Stomach smooth muscle (tissue), 2 donors: ENCODE results near the gene SMIM36.

Experiments used
- H3K27ac ChIP-seq: one replicate; pipeline ENCODE4 v1.7.0; 2013; ENCODE audit warnings: mild to moderate bottlenecking, low read length, inconsistent platforms
- H3K27me3 ChIP-seq, 2 donors: one replicate each; pipeline ENCODE4 v1.7.0; 2013; ENCODE audit warnings: low read length in 2 of 2; ENCODE audit not compliant: insufficient read depth in 2 of 2, control insufficient read depth in 1 of 2
- H3K36me3 ChIP-seq, 2 donors: one replicate each; pipeline ENCODE4 v1.7.0; 2013; ENCODE audit warnings: low read length in 2 of 2; ENCODE audit not compliant: control insufficient read depth in 2 of 2, insufficient read depth in 2 of 2
- H3K4me1 ChIP-seq: one replicate; pipeline ENCODE4 v1.7.0; 2013; ENCODE audit warnings: low read length; ENCODE audit not compliant: control insufficient read depth, insufficient read depth
- H3K4me3 ChIP-seq, 2 donors: one replicate each; pipeline ENCODE4 v1.7.0; 2013; ENCODE audit warnings: low read length in 2 of 2
- H3K9ac ChIP-seq, 2 donors: one replicate each; pipeline ENCODE4 v1.7.0; 2013; ENCODE audit warnings: low read length in 2 of 2, mild to moderate bottlenecking in 1 of 2
- H3K9me3 ChIP-seq, 2 donors: one replicate each; pipeline ENCODE4 v1.7.0; 2013; ENCODE audit warnings: low read length in 2 of 2; ENCODE audit not compliant: control insufficient read depth in 2 of 2
- donor health status: healthy.
- donor health status: Pancreatic carcinoma.

The SMIM36 gene

DNA sequence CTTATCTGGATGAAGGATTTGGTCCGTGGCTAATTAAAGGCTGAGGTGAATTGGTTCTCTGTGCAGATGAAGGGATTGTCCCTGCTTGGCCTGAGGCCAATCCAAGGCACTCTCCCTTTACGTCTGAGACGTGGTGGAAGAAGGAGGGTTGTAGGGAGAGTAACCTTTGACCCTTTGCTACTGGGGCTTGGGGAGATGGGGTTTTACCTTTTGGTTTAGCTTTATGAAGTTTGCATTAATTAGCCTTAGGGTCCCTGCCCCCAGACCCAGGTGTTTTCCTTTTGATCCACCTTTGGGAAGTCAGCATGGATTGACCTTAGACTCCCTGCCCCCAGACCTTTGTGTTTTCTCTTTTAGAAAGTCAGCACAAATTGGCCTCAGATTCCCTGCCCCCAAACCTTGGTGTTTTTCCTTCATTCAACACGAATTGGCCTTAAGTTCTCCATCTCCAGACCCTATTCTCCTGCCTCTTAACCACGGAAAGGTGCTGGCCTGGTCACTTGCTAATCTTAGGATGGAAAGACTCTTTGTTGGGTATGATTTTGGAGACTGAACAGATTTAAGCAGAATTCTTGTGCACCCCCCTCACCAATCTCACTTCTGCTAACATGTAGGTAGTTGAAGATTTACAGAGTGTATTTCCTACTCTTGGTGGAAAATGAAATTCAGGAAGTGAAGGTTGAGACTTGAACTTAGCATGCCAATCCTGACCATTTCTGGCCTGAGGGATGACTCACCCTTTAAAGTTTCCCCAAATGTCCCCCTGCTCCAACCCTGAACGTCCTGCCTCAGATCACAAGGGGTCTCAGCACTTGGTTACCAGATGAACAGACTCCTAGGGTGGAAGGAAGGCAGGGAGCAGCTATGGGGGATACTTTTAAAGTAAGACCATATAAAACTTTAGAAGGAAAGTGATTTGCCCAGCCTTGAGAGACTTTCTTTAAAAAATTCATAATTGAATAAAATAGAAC, 66.5 kb downstream of the SMIM36 start:
- H3K4me3 ChIP-seq, result peak overlapping the region in 1 of 2 donors; percentile 22
- peaks cover 41% of the 10 kb centered on the region for H3K4me1 ChIP-seq
- H3K36me3 ChIP-seq, result no peaks in the 10 kb centered on the region
- peak overlapping the region; percentile 95 for H3K27ac ChIP-seq
- H3K27me3 ChIP-seq, result no peaks in the 10 kb centered on the region
- H3K9me3 ChIP-seq, result no peaks in the 10 kb centered on the region
- H3K9ac ChIP-seq, result peak overlapping the region; percentile 29 to 36

GRCh38 chr17:55443904-55444303, 67.3 kb downstream of the SMIM36 start:
- H3K27me3 ChIP-seq, result no peaks in the 10 kb centered on the region
- peaks cover 41% of the 10 kb centered on the region for H3K4me1 ChIP-seq
- no peak overlapping the region for H3K4me3 ChIP-seq
- no peaks in the 10 kb centered on the region for H3K36me3 ChIP-seq
- H3K9me3 ChIP-seq, result no peaks in the 10 kb centered on the region
- peak overlapping the region; percentile 95 for H3K27ac ChIP-seq
- peak overlapping the region in 1 of 2 donors; percentile 18 for H3K9ac ChIP-seq

DNA sequence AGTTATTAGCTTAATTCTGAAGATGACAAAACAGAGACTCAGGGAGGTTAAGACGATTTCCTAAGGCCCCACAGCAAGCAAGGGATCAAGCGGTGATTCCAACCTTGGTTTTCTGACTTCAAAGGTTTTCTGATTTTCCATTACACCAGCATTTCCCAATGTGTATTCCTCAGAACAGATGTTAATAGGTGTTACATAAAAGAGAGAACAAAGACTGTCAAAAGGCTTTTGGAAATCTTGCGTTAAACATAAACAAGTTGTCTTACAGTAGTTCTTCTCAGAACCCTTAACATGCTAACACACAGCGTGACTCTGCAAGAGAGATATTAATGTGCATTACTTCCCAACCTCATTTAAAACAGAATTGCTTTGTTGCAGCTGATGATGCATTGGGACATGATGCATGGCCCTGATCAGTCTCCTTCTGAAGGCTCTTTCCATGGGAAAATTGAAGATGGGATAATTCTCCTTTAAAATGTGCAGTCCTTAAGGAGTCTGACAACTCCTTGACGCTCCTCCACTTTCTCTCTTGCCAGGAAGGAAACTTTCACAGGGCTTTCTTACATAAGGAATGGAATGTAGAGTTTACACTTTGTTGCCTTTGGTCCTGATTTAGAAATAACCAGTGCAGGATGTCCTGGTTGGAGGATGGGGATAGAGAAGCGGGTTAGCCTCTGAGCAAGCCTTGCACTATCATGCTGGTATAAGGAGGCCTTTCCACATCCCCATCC, 68.1 kb downstream of the SMIM36 start:
- H3K9ac ChIP-seq, result peak overlapping the region; percentile 22 to 74
- no peaks in the 10 kb centered on the region for H3K9me3 ChIP-seq
- H3K36me3 ChIP-seq, result no peaks in the 10 kb centered on the region
- no peaks in the 10 kb centered on the region for H3K27me3 ChIP-seq
- peak overlapping the region; percentile 95 for H3K27ac ChIP-seq
- peaks cover 41% of the 10 kb centered on the region for H3K4me1 ChIP-seq
- peak overlapping the region in 1 of 2 donors; percentile 35 for H3K4me3 ChIP-seq

DNA sequence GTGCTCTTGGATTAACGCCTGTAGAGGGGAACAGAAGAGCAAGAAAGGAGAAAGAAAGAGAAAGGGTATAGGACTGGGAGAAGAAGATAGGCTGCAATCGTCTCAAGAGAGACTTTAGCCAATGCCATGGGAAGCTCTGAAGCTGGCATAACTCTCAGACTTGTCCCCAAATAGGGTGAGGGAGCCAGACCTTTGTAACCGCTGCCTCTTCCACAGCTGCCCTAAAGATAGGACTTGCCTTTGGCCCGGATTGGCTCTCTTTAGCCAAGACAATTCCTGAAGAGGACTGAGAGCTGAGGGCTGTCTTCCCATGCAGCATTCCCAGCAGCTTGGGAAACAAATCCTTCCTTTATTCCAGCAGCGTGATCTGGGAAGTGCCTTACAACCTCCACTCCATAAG, 68.8 kb downstream of the SMIM36 start:
- Histone ChIP-seq H3K4me3 (peak overlapping the region in 1 of 2 donors; percentile 35), H3K36me3 (no peaks in the 10 kb centered on the region), H3K9ac (peak overlapping the region; percentile 22 to 74), H3K4me1 (peaks cover 41% of the 10 kb centered on the region), H3K27ac (peak overlapping the region; percentile 95), H3K27me3 (no peaks in the 10 kb centered on the region), H3K9me3 (no peaks in the 10 kb centered on the region)

- no peaks in the 10 kb centered on the region for H3K9me3 ChIP-seq
- no peaks in the 10 kb centered on the region for H3K27me3 ChIP-seq
- H3K9ac ChIP-seq, result peak overlapping the region; percentile 29 to 46
- H3K4me3 ChIP-seq, result no peak overlapping the region
- no peaks in the 10 kb centered on the region for H3K36me3 ChIP-seq
- H3K27ac ChIP-seq, result peak overlapping the region; percentile 95
- H3K4me1 ChIP-seq, result peaks cover 41% of the 10 kb centered on the region
Measured at GRCh38 chr17:55441544-55441943, 69.7 kb downstream of the SMIM36 start.

GRCh38 chr17:55440391-55440790, 70.9 kb downstream of the SMIM36 start:
- Histone ChIP-seq H3K27me3 (no peaks in the 10 kb centered on the region), H3K4me3 (no peak overlapping the region), H3K27ac (peak overlapping the region; percentile 25), H3K9me3 (no peaks in the 10 kb centered on the region), H3K9ac (no peak overlapping the region), H3K36me3 (no peaks in the 10 kb centered on the region), H3K4me1 (peaks cover 41% of the 10 kb centered on the region)

- no peak overlapping the region for H3K9ac ChIP-seq
- H3K36me3 ChIP-seq, result no peaks in the 10 kb centered on the region
- H3K27me3 ChIP-seq, result no peaks in the 10 kb centered on the region
- no peaks in the 10 kb centered on the region for H3K9me3 ChIP-seq
- H3K27ac ChIP-seq, result no peak overlapping the region
- peaks cover 31% of the 10 kb centered on the region for H3K4me1 ChIP-seq
- H3K4me3 ChIP-seq, result no peak overlapping the region
Measured at GRCh38 chr17:55437159-55437605, 74.1 kb downstream of the SMIM36 start.

- H3K27me3 ChIP-seq, result no peaks in the 10 kb centered on the region
- no peaks in the 10 kb centered on the region for H3K36me3 ChIP-seq
- peaks cover 25% of the 10 kb centered on the region for H3K4me1 ChIP-seq
- no peak overlapping the region for H3K9ac ChIP-seq
- H3K4me3 ChIP-seq, result no peak overlapping the region
- H3K9me3 ChIP-seq, result no peaks in the 10 kb centered on the region
- H3K27ac ChIP-seq, result no peak overlapping the region
Measured at GRCh38 chr17:55436224-55437158, 74.8 kb downstream of the SMIM36 start.

GRCh38 chr17:55435408-55435807, 75.8 kb downstream of the SMIM36 start:
- no peak overlapping the region for H3K27ac ChIP-seq
- H3K4me1 ChIP-seq, result peaks cover 16% of the 10 kb centered on the region
- no peaks in the 10 kb centered on the region for H3K27me3 ChIP-seq
- no peak overlapping the region for H3K9ac ChIP-seq
- no peaks in the 10 kb centered on the region for H3K9me3 ChIP-seq
- no peaks in the 10 kb centered on the region for H3K36me3 ChIP-seq
- no peak overlapping the region for H3K4me3 ChIP-seq

- Histone ChIP-seq H3K9me3 (no peaks in the 10 kb centered on the region), H3K4me1 (peaks cover 14% of the 10 kb centered on the region), H3K4me3 (no peak overlapping the region), H3K27me3 (no peaks in the 10 kb centered on the region), H3K9ac (no peak overlapping the region), H3K36me3 (no peaks in the 10 kb centered on the region), H3K27ac (no peak overlapping the region)
Measured at GRCh38 chr17:55434721-55435120, 76.5 kb downstream of the SMIM36 start.
